HG03378 (cell line): ENCODE measurements around the gene CAPN10.
"Not testable (repeated sequence)": the region's sequence is repeated elsewhere in the genome, so short reads cannot be mapped to it uniquely, and the experiment has no call there.

Source experiments
- ATAC-seq: cut with Tn5 transposase; IDR thresholded peaks from one replicate; pipeline ENCODE4 v1.9.1; 2021; ENCODE audit warnings: mild to moderate bottlenecking, moderate library complexity; ENCODE audit not compliant: unreplicated experiment

Gene CAPN10

GRCh38 chr2:240563231-240563630, 23.3 kb upstream of the CAPN10 start:
- not testable (repeated sequence) for ATAC-seq

DNA sequence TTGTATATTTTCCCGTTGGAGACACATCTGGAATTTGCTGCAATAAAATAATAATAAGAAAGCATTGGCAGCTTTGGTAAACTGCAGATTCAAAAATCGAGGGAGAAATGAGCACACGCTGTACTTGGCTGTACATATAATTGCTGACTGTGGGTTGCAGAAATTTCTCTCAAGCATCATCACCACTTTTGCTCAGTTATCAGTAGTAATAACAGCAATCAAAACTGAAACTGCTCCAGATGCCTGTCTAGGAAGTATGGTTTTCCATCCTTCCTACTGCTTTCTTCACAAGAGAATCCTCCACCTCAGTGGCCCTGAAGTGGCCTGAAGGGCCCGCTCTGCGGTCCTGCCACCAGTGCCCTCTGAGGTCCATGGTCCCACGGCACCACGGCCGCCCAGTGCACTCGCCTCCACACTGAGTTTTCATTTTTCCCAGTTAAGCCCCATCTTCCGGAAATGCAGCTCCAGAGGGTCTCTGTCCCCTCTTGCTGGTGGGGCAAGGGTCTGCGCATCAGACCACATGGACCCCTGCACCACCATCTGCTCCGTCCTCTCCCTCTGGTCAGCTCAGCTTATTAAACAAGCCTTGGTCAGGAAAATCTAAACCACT, 22.5 kb upstream of the CAPN10 start:
- ATAC-seq: no peak

DNA sequence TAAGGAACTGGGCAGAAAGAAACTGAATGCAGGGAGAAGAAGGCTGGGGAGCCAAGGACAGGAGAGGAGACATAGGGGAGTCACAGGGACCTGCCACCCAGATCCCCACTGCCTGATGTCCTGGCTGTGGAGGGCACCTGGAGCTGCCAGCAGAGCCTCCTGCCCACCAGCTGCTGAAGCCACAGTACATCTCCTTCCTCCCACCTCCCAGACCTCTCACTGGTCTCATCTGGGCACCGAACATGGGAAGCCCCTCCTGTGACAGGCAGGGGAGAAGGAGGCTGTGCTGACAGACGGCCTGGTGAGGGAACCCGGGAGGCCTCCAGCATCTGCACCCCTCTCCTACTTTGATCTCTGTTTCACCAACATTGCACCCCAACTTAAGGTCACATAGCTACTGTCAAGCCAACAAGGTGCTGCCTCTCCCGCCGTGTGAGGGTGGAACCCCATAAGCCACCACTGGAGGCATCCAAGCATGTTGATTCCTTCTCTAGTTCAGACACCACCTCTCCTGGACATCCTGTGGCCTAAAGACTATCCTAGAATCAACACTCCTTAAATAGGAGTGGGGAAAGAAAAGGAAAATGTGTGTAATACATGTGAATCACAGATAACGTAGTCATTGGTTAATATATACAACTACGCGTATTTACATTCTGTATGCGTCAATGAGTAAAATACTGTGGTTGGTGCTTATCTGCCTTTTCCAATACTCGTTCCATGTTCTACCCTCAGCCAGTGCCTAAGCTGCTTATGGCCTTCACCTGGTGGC, 21.8 kb upstream of the CAPN10 start:
- no peak for ATAC-seq

- ATAC-seq: peak; percentile 41
These were observed 21.0 kb upstream of the CAPN10 start for GRCh38 chr2:240565333-240566202.

GRCh38 chr2:240566203-240567136, 20.1 kb upstream of the CAPN10 start:
- peak; percentile 26 for ATAC-seq

DNA sequence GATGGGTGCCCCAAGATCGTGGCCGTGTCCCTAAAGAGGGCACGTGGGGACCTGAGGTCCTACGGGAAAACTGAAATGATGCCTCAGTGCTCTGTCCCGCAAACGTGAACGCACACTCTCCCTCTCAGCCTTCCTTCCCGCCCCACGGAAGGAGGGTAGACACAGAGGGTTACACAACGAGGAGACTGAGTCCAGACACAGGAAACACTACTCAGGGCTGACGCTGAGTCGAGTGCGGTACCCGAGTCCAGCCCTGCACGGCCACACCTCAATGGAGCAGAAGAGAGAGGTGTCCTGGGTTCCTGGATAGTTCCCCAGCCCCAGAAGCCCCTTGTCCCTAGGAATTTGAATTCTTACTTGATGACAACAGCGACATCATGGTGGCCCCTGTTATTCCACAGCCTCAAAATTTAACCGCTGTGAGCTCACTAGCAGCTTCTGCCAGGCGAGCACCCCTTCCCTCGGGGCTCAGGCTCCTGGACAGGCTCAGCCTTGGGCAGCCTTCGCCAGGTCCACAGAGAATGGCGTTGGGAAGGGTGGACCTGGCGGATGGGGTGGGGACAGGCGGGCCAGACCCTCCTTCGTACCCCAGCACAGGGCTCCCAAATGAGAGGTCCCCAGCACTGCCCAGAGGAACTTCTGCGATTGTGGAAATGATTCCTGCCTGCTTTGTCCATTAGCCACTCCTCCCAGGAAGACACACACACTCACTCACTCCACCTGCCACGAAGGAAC, 19.2 kb upstream of the CAPN10 start:
- no peak for ATAC-seq

DNA sequence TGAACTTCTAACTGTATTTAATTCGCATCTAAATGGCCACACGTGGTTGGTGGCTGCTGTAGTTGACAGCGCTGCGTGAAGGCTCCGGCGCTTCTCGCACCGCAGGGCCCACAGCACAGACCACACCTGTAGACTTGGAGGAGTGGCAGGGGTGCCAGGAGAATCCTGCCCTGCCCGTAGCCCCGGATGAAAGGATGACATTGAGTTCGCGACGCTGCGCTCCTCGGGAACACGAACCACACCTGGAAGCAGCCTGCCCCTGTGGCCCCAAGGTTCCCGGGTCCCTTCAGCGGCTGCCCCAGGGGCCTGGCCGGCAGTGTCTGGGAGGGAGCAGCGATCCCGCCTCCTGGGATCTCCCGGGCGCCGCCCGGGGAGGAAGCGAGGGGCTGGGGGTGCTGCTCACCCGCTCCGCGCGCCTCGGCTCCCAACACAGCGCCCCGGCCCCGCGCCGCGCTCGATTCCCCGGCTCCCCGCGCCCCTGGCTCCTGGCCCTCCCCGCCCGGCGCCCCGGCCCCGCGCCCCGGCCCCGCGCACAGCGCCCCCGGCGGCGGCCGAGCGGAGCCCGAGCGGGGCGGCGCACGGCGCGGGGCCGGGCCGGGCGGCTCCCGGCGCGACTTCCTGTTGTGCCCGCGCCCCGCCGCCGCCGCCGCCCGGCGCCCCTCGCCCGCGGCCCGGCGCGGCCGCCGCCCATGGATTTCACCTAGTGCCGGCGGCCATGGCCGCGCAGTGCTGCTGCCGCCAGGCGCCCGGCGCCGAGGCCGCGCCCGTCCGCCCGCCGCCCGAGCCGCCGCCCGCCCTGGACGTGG, 18.5 kb upstream of the CAPN10 start, which contains the start of gene RNPEPL1:
Gene RNPEPL1 (plus strand): TSS at position 613 of the 806 bp plus-strand sequence. CDS start 103 bp downstream, at position 716.
- no peak for ATAC-seq

DNA sequence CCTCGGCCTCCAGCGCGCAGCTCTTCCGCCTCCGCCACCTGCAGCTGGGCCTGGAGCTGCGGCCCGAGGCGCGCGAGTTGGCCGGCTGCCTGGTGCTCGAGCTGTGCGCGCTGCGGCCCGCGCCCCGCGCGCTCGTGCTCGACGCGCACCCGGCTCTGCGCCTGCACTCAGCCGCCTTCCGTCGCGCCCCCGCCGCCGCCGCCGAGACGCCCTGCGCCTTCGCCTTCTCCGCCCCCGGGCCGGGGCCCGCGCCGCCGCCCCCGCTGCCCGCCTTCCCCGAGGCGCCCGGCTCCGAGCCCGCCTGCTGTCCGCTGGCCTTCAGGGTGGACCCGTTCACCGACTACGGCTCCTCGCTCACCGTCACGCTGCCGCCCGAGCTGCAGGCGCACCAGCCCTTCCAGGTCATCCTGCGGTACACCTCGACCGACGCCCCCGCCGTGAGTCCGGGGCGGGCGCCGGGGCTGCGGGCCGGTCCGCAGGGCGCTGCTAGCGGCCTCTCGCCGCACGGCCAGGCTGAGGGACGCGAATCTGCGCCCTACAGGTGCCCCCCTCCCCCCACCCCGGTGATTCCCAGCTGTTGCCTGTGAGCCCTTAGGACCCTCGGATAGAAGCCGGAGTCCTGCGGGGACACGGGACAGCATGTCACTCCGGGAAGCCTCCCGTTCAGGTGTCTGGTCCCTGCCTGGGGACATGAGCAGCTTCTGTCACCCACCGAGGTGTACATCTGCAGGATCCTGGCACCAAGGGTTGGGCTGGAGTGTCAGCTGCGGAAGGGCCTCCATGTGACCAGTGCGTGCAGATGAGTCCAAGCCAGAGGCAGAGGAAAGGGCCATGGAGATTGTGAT, 17.6 kb upstream of the CAPN10 start:
- ATAC-seq: no peak

GRCh38 chr2:240569523-240569997, 17.0 kb upstream of the CAPN10 start:
- ATAC-seq: no peak

- ATAC-seq: no peak
These were observed 16.5 kb upstream of the CAPN10 start for GRCh38 chr2:240569998-240570530.

GRCh38 chr2:240570531-240571313, 15.8 kb upstream of the CAPN10 start:
- ATAC-seq: no peak

DNA sequence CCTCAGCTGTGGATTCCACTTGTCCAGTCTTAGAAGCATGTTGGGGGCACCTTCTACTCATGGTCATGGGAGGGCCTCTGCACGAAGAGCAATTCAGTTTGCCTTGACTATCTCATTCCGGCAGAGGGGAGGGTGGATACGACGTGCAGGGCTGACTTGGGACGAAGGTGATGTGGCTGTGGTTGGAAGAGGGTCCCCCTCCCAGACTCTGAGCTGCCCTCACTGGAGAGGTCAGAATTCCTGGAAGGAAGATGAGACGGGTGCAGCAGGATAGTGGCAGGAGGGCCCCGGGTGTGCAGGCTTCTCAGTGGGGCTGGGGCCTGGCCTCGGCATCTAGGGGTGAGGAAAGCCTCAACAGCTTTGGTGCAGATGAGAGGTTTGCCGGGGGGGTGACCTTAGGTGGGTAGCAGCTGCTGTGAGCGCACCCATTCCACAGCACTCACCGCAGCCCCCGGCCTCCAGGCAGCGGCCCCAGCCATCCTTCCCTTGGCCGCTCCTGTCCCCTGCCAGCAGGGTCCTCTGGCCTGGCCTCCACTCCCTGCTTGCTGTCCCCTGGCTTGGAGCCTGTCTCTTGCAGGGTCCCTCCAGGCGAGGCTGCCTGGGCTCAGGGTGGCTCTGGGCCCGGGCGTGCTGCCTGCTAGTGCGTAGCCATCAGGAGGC, 15.1 kb upstream of the CAPN10 start:
- ATAC-seq: no peak

- no peak for ATAC-seq
These were observed 14.1 kb upstream of the CAPN10 start for GRCh38 chr2:240572141-240573031.

DNA sequence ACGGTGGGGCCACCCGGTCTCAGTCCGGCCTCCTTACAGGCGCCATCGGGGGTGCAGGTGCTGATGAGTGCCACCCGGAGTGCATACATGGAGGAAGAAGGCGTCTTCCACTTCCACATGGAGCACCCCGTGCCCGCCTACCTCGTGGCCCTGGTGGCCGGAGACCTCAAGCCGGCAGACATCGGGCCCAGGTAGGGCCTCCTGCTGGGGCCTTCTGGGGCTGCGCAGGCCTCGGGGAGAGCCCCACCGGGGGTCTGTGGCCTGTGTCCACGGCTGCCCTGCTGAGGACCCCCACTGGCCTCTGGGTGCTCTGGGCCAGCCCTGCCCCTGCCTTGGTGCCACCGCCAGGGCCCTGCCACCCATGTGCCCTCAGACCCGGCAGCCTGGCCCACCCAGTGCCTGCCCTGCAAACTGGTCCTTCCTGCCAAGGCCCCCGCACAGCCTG, 13.4 kb upstream of the CAPN10 start:
- no peak for ATAC-seq
